Neuronal stem cell (in vitro differentiated cells): ENCODE data around the gene ANKRD40CL.

ENCODE experiments used
- DNase-seq: peaks from one replicate; pipeline ENCODE4 v3.0.0-alpha.2; 2013; ENCODE audit warnings: low spot score
- H2AFZ ChIP-seq: one replicate; pipeline ENCODE4 v1.6.1; 2013; ENCODE audit warnings: mild to moderate bottlenecking, low read length, inconsistent platforms
- H2AK5ac ChIP-seq: 2 replicates; pipeline ENCODE4 v1.6.1; 2013; ENCODE audit warnings: low read depth, mild to moderate bottlenecking, inconsistent platforms, low read length, moderate library complexity, mixed read lengths
- H2BK120ac ChIP-seq: 2 replicates; pipeline ENCODE4 v1.6.1; 2013; ENCODE audit warnings: low read depth, mild to moderate bottlenecking, inconsistent platforms, low read length, moderate library complexity, mixed read lengths
- H2BK12ac ChIP-seq: one replicate; pipeline ENCODE4 v1.6.1; 2013; ENCODE audit warnings: low read length, inconsistent platforms
- H2BK15ac ChIP-seq: 2 replicates; pipeline ENCODE4 v1.6.1; 2013; ENCODE audit warnings: mild to moderate bottlenecking, low read length, inconsistent platforms, mixed read lengths
- H2BK5ac ChIP-seq: one replicate; pipeline ENCODE4 v1.6.1; 2013; ENCODE audit warnings: inconsistent platforms, mild to moderate bottlenecking, low read length, moderate library complexity
- H3K14ac ChIP-seq: one replicate; pipeline ENCODE4 v1.6.1; 2013; ENCODE audit warnings: low read length, inconsistent platforms
- H3K18ac ChIP-seq: 2 replicates; pipeline ENCODE4 v1.6.1; 2013; ENCODE audit warnings: low read length, inconsistent platforms
- H3K23ac ChIP-seq: 2 replicates; pipeline ENCODE4 v1.6.1; 2013; ENCODE audit warnings: low read depth, mild to moderate bottlenecking, mixed read lengths, low read length, inconsistent platforms; ENCODE audit not compliant: poor library complexity
- H3K27ac ChIP-seq: replicated peaks from 3 replicates; pipeline ENCODE4 v1.5.1; 2013; ENCODE audit warnings: low read length, inconsistent platforms
- H3K27me3 ChIP-seq, 3 experiments: 2 replicates each; pipeline ENCODE4 v1.6.1; 2013; ENCODE audit warnings: low read length in 3 of 3, mild to moderate bottlenecking in 2 of 3, inconsistent platforms in 1 of 3, low read depth in 1 of 3, mixed read lengths in 1 of 3, moderate library complexity in 1 of 3; ENCODE audit not compliant: control insufficient read depth in 3 of 3, insufficient read depth in 3 of 3
- H3K36me3 ChIP-seq, 2 donors: replicated peaks in 1 of 2; 2 replicates each; pipeline ENCODE4 v1.6.1; 2013; ENCODE audit warnings: low read length in 2 of 2; ENCODE audit not compliant: control insufficient read depth in 2 of 2, insufficient read depth in 2 of 2
- H3K4ac ChIP-seq: 2 replicates; pipeline ENCODE4 v1.6.1; 2013; ENCODE audit warnings: inconsistent platforms, mild to moderate bottlenecking, low read length, moderate library complexity
- H3K4me1 ChIP-seq, 2 donors: 1 replicate in 1 of 2; 2 replicates in 1 of 2; pipeline ENCODE4 v1.6.1; 2013; ENCODE audit warnings: low read length in 2 of 2, low read depth in 1 of 2; ENCODE audit not compliant: control insufficient read depth in 2 of 2, insufficient read depth in 1 of 2
- H3K4me2 ChIP-seq: one replicate; pipeline ENCODE4 v1.6.1; 2013; ENCODE audit warnings: mild to moderate bottlenecking, low read length, inconsistent platforms; ENCODE audit not compliant: insufficient read depth, poor library complexity, severe bottlenecking
- H3K4me3 ChIP-seq, 2 donors: 2 replicates each; pipeline ENCODE4 v1.5.1; 2013; ENCODE audit warnings: low read length in 2 of 2, mild to moderate bottlenecking in 2 of 2, inconsistent platforms in 1 of 2, moderate library complexity in 1 of 2
- H3K79me1 ChIP-seq: one replicate; pipeline ENCODE4 v1.6.1; 2013; ENCODE audit warnings: low read depth, mild to moderate bottlenecking, inconsistent platforms, low read length, moderate library complexity
- H3K9ac ChIP-seq: one replicate; pipeline ENCODE4 v1.6.1; 2013; ENCODE audit warnings: mild to moderate bottlenecking, low read depth, low read length, inconsistent platforms; ENCODE audit not compliant: poor library complexity
- H3K9me3 ChIP-seq, 2 donors: replicated peaks in 1 of 2; 2 replicates each; pipeline versions ENCODE3 to v1.6.1; 2013; ENCODE audit warnings: low read length in 2 of 2, mild to moderate bottlenecking in 2 of 2, inconsistent platforms in 1 of 2, low read depth in 1 of 2, mixed read lengths in 1 of 2, moderate library complexity in 1 of 2; ENCODE audit not compliant: control insufficient read depth in 2 of 2, insufficient read depth in 1 of 2
- H4K8ac ChIP-seq: one replicate; pipeline ENCODE4 v1.6.1; 2013; ENCODE audit warnings: low read depth, mild to moderate bottlenecking, inconsistent platforms, low read length, moderate library complexity
- H4K91ac ChIP-seq: one replicate; pipeline ENCODE4 v1.6.1; 2013; ENCODE audit warnings: low read length, low read depth, mild to moderate bottlenecking, inconsistent platforms; ENCODE audit not compliant: poor library complexity
- WGBS, 2 donors: extraction: QIAGEN DNeasy Blood & Tissue Kit; methylation state at CpG; one replicate each; pipeline ENCODE4 v1.1.7; 2013; ENCODE audit warnings: missing lambda C conversion rate in 2 of 2, mixed read lengths in 1 of 2; ENCODE audit not compliant: insufficient read length in 2 of 2, insufficient replicate concordance in 1 of 2; ENCODE audit errors: extremely low coverage in 2 of 2; 5-methylcytosine and 5-hydroxymethylcytosine counted together

ANKRD40CL gene

DNA sequence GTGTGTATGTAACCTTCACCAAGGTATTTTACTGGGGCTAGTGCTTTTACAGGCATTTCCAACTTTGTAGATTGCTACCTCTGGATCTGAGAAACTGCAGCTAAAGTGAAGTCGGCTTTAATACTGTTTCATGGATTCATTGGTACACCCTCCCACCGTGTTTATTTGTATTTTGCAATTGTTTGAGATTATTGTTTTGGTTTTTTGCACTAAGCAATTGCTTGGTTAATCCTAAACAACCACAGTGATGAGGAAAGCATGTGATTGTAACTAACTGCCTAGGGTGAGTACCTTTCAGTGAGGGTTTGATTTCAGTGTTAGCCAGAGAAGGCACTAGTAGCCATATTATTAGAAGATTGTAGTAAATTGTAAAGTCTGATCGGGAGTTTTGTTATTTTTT is 44.6 kb downstream of the ANKRD40CL start:
- peaks cover 0 to 2% of the 10 kb centered on the region in 2 donors for H3K9me3 ChIP-seq
- WGBS, 2 donors, result no CpG with 5 or more reads among the region's 3 CpGs
- no peak overlapping the region for H3K27ac ChIP-seq

DNA sequence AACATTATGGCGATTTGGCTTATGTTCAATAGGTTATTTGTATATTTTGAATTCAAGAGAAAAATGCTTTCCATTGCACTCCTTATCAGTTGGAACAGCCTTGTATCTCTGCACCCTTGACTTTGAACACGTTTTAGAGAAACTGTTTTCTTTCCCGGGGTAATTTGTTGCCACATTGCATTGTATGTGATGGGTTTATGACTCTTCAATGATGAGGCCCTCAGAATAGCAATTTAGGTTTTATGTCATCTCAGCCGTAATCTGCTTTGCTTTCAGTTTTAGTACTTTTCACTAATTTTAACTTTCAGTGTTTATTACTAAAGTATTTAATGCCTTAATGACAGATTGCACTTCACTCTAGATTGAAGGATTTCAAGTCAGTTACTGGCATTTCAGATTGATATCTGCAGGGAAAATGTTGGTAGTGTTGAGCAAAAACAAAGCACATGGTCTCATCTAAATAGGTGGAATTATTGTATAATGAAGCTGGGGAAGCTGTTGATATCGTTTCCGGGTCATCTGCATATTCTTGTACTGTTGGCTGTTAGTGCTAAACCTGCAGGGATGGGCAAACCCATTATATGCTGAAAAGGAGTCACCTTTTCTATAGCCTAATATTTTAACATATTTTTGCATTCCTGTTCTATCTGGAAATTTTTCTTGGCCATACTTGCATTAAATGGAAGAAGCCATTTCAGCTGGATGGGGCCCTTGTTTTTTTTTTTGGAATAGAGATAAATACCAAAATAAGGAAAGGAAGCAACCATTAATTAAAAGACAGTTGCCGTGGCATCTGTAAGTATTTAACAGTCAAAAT is 45.9 kb downstream of the ANKRD40CL start:
- no peaks in the 10 kb centered on the region for H3K79me1 ChIP-seq
- no peak overlapping the region for H2BK5ac ChIP-seq
- H3K4me3 ChIP-seq, result peak overlapping the region in 1 of 2 donors; percentile 98
- no peak overlapping the region for H2AFZ ChIP-seq
- peak overlapping the region; percentile 48 for H3K4me2 ChIP-seq
- no peak overlapping the region for H4K91ac ChIP-seq
- peaks cover 2 to 11% of the 10 kb centered on the region in 2 donors for H3K4me1 ChIP-seq
- no peak overlapping the region for H3K23ac ChIP-seq
- no peaks in the 10 kb centered on the region for H3K27me3 ChIP-seq
- H3K9ac ChIP-seq, result no peak overlapping the region
- H4K8ac ChIP-seq, result no peak overlapping the region
- no peak overlapping the region for H2BK120ac ChIP-seq
- H3K4ac ChIP-seq, result no peak overlapping the region
- no peaks in the 10 kb centered on the region for H3K9me3 ChIP-seq
- no peak overlapping the region for H2BK12ac ChIP-seq
- no peak overlapping the region for H3K18ac ChIP-seq
- peaks cover 0 to 44% of the 10 kb centered on the region in 2 donors for H3K36me3 ChIP-seq
- H2AK5ac ChIP-seq, result no peak overlapping the region
- no peak overlapping the region for H2BK15ac ChIP-seq
- H3K27ac ChIP-seq, result no peak overlapping the region
- DNase-seq, result no peak
- no peak overlapping the region for H3K14ac ChIP-seq
- WGBS, 2 donors, result no CpG with 5 or more reads among the region's 7 CpGs

More for the DNA sequence above, 44.6 kb downstream of the ANKRD40CL start:
- H3K4ac ChIP-seq, result no peak overlapping the region
- H3K23ac ChIP-seq, result no peak overlapping the region
- H3K27me3 ChIP-seq, result no peaks in the 10 kb centered on the region
- no peak overlapping the region for H3K9ac ChIP-seq
- H3K79me1 ChIP-seq, result peaks cover 2% of the 10 kb centered on the region
- H3K14ac ChIP-seq, result no peak overlapping the region
- no peak overlapping the region for H2BK120ac ChIP-seq
- no peak overlapping the region for H4K91ac ChIP-seq
- H2BK12ac ChIP-seq, result no peak overlapping the region
- H3K4me1 ChIP-seq, result peaks cover 2 to 11% of the 10 kb centered on the region in 2 donors
- no peak overlapping the region for H2AK5ac ChIP-seq
- H2BK5ac ChIP-seq, result no peak overlapping the region
- no peak overlapping the region for H2BK15ac ChIP-seq
- no peak overlapping the region for H3K18ac ChIP-seq
- no peak overlapping the region for H2AFZ ChIP-seq
- no peak overlapping the region for H3K4me2 ChIP-seq
- H3K4me3 ChIP-seq, result no peak overlapping the region
- H3K36me3 ChIP-seq, result peaks cover 0 to 46% of the 10 kb centered on the region in 2 donors
- no peak for DNase-seq
- H4K8ac ChIP-seq, result no peak overlapping the region

DNA sequence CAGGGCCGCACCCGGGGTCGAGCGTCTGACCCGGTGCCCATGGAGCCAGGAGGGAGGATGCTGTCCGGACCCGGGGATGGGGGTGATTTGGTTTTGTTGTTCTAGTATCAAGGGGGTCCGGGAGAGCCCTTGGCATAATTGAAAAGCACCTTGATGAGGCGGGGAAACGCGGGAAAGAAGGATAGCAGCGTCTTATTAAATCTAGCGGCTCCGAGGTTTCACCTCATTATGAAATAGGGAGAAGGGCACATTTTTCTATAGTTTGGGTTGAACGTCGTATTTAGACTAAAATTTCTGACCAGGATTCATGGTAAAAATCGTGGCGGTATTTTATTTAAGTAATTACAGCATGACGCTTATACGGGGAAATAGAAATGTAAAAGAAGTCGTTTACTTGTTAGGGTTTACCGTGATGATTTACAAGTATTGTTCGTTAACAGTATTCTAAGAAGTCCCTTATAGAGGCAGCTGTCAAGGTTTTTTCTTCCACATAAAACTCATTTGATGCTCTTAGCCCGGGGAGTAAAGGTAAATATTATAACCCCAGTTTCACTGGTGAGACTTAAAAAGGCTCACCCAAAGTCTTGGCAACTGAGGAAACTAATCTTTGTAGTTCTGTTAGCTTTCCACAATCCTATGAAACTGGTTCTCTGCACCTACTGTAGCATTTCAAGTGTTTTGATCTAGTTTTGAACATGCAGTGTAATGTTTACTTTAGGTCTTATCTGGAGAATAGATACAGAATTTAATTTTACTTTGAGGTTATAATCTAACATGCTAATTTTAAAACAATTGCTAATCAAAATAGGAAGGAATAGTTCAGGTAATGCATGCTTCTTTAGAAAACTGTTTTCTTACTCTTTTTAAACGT is 47.2 kb downstream of the ANKRD40CL start:
- peaks cover 0 to 32% of the 10 kb centered on the region in 2 donors for H3K36me3 ChIP-seq
- peak overlapping the region; percentile 100 for H3K18ac ChIP-seq
- no peak overlapping the region for H4K91ac ChIP-seq
- H3K14ac ChIP-seq, result peak overlapping the region; percentile 99
- no peak overlapping the region for H2BK12ac ChIP-seq
- no peaks in the 10 kb centered on the region for H3K9me3 ChIP-seq
- peak overlapping the region; percentile 99 for H2AK5ac ChIP-seq
- DNase-seq, result no peak
- H3K9ac ChIP-seq, result peak overlapping the region; percentile 97
- peak overlapping the region; percentile 98 for H3K4me3 ChIP-seq
- no peaks in the 10 kb centered on the region for H3K27me3 ChIP-seq
- H3K4ac ChIP-seq, result no peak overlapping the region
- peak overlapping the region; percentile 69 for H3K4me2 ChIP-seq
- peak overlapping the region; percentile 98 for H3K27ac ChIP-seq
- no peak overlapping the region for H4K8ac ChIP-seq
- H3K23ac ChIP-seq, result peak overlapping the region; percentile 97
- peak overlapping the region; percentile 90 for H2BK120ac ChIP-seq
- H3K4me1 ChIP-seq, result peaks cover 2 to 11% of the 10 kb centered on the region in 2 donors
- H2BK5ac ChIP-seq, result no peak overlapping the region
- peak overlapping the region; percentile 43 for H2BK15ac ChIP-seq
- H3K79me1 ChIP-seq, result no peaks in the 10 kb centered on the region
- H2AFZ ChIP-seq, result peak overlapping the region; percentile 89
- WGBS, 2 donors, result no CpG with 5 or more reads among the region's 25 CpGs
